DMS114 treated with DMSO at 0.1 percent for 48 hours (cell line): ENCODE measurements around the gene ARHGAP21.

Experiments used
- DNase-seq: peaks from one replicate; lab custom pipeline; 2025; ENCODE audit not compliant: unreplicated experiment; lab: John Stamatoyannopoulos, UW

The ARHGAP21 gene

GRCh38 chr10:24542314-24543270, 181.1 kb downstream of the ARHGAP21 start:
- no peak for DNase-seq

GRCh38 chr10:24541239-24541753, 182.4 kb downstream of the ARHGAP21 start:
- DNase-seq: no peak

GRCh38 chr10:24536636-24537035, 187.1 kb downstream of the ARHGAP21 start:
- DNase-seq: no peak

DNA sequence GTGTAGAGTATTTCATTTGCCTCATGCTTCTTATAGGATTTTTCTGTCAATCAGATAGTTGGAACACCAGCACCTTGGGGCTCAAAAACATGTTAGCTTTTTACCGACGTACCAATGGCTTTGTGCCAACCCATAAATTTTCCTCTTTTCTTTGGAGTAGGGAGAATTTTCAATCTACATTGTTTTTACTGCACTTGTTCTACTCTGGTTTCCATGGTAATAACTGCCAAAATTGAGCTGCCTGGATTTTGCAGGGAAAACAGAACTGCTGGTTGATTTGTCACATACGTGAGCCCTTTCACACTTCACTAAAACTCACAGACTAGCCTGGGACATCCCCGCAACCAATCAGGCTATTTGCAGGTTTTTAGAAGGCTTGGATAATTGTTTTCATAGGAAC, 189.7 kb downstream of the ARHGAP21 start:
- DNase-seq: no peak
